Activated CD8-positive, alpha-beta T cell treated with anti-CD3 and anti-CD28 coated beads, Interleukin-2, amount 10 ng/mL, durations not matched to agents 7 days and 5 days (primary cell): ENCODE measurements around the gene LASP1NB.
"Not testable (repeated sequence)": the region's sequence is repeated elsewhere in the genome, so short reads cannot be mapped to it uniquely, and the experiment has no call there.

Experiments used
- ATAC-seq: fragments of 150-1000 bp; cut with Tn5 transposase; one replicate; pipeline ENCODE4 v1.10.0; 2021; ENCODE audit warnings: moderate library complexity
- CTCF ChIA-PET: fragments of 350-600 bp; sonication (Branson Sonifier 250); formaldehyde crosslinking; loops from one replicate; lab custom pipeline; 2021; ENCODE audit warnings: antibody characterized with exemption; lab: Charles Lee
- POLR2A ChIA-PET: fragments of 350-600 bp; sonication (Branson Sonifier 250); formaldehyde crosslinking; loops from one replicate; lab custom pipeline; 2021; ENCODE audit warnings: antibody characterized with exemption; lab: Charles Lee
- DNase-seq: peaks from one replicate; pipeline ENCODE4 v3.0.0-alpha.2; 2020
- H3K27ac Mint-ChIP-seq: one replicate; pipeline ENCODE4 v1.8.0; 2021; ENCODE audit warnings: mild to moderate bottlenecking, mixed read lengths
- H3K27me3 Mint-ChIP-seq: one replicate; pipeline ENCODE4 v1.8.0; 2021; ENCODE audit warnings: low read depth, mixed read lengths
- H3K36me3 Mint-ChIP-seq: one replicate; pipeline ENCODE4 v1.8.0; 2021; ENCODE audit warnings: low read depth, mixed read lengths
- H3K4me1 Mint-ChIP-seq: one replicate; pipeline ENCODE4 v1.8.0; 2021; ENCODE audit warnings: low read depth, mixed read lengths
- H3K4me3 Mint-ChIP-seq: one replicate; pipeline ENCODE4 v1.8.0; 2021; ENCODE audit warnings: mild to moderate bottlenecking, mixed read lengths
- H3K9me3 Mint-ChIP-seq: one replicate; pipeline ENCODE4 v1.8.0; 2022; ENCODE audit warnings: mixed read lengths; ENCODE audit not compliant: insufficient read depth

LASP1NB gene

GRCh38 chr17:38933962-38934361 is 8.5 kb downstream of the LASP1NB start:
- H3K36me3 Mint-ChIP-seq, H3K4me1 Mint-ChIP-seq, ATAC-seq, H3K27ac Mint-ChIP-seq, CTCF ChIA-PET, H3K4me3 Mint-ChIP-seq, H3K9me3 Mint-ChIP-seq, POLR2A ChIA-PET: not testable (repeated sequence)
- peaks cover 11% of the 10 kb centered on the region for H3K27me3 Mint-ChIP-seq
- peak; percentile 17 for DNase-seq

GRCh38 chr17:38939987-38940386 is 14.6 kb downstream of the LASP1NB start:
- H3K27me3 Mint-ChIP-seq = peaks cover 12% of the 10 kb centered on the region
- no peaks in the 10 kb centered on the region for H3K36me3 Mint-ChIP-seq
- CTCF ChIA-PET = no interaction called here
- POLR2A ChIA-PET = no interaction called here
- no peak for DNase-seq
- no peak overlapping the region for H3K4me3 Mint-ChIP-seq
- no peak overlapping the region for H3K27ac Mint-ChIP-seq
- no peak for ATAC-seq
- peaks cover 10% of the 10 kb centered on the region for H3K4me1 Mint-ChIP-seq
- H3K9me3 Mint-ChIP-seq = no peaks in the 10 kb centered on the region

DNA sequence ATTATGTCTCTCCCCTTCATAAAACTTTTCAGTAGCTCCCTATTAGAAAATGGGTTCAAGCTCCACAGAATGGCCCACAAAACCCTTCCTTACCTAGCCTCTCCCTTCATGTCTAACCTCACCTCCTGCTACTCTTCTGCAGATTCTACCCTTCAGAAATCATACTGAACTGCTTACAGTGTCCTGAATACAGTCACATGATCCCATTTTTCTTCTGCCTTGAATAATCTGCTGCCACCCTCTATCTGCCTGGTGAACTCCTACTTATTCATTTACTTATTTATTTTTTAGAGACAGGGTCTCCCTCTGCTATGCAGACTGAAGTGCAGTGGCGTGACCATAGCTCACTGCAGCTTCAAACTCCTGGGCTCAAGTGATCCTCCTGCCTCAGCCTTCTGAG is 15.0 kb downstream of the LASP1NB start:
- no peaks in the 10 kb centered on the region for H3K9me3 Mint-ChIP-seq
- H3K4me1 Mint-ChIP-seq = peaks cover 10% of the 10 kb centered on the region
- no peak for DNase-seq
- H3K27ac Mint-ChIP-seq = no peak overlapping the region
- ChIA-PET CTCF (interaction anchor here (1.4 kb wide), 1 partner anchor 86 kb away, joined by 3 read pairs; no protein-coding TSS in a partner anchor), POLR2A (no interaction called here)
- H3K36me3 Mint-ChIP-seq = no peaks in the 10 kb centered on the region
- peaks cover 9% of the 10 kb centered on the region for H3K27me3 Mint-ChIP-seq
- no peak overlapping the region for H3K4me3 Mint-ChIP-seq
- ATAC-seq = no peak

GRCh38 chr17:38942696-38943334 is 17.4 kb downstream of the LASP1NB start:
- ATAC-seq (no peak), DNase-seq (no peak)
- no peak overlapping the region for H3K27ac Mint-ChIP-seq
- H3K27me3 Mint-ChIP-seq = peaks cover 3% of the 10 kb centered on the region
- H3K9me3 Mint-ChIP-seq = no peaks in the 10 kb centered on the region
- ChIA-PET POLR2A (interaction anchor here (2.2 kb wide), 1 partner anchor 17 kb away, joined by 8 read pairs; the partner anchor contains the start of gene LASP1NB), CTCF (interaction anchor here (0.7 to 2.5 kb wide), 5 partner anchors 18 to 40 kb away, joined by 3 to 10 read pairs (median 3); partner anchors contain the start of gene LASP1NB)
- no peak overlapping the region for H3K4me3 Mint-ChIP-seq
- no peaks in the 10 kb centered on the region for H3K36me3 Mint-ChIP-seq
- H3K4me1 Mint-ChIP-seq = peaks cover 8% of the 10 kb centered on the region

DNA sequence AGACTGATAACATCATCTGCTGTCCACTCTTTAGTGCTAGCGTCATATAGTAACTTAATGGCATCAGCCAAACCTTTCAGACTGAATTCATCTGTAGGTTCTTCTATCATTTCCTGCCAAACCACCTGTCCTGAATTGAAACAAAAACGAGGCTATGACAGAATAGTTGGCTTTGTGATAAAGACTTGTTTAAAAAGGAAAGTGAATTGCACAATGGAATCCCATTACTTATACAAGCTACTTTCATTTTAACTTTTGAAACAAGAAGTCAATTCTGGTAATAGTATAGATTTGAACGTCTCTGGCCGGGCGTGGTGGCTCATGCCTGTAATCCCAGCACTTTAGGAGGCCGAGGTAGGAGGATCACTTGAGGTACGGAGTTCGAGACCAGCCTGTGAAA is 18.2 kb downstream of the LASP1NB start:
- peaks cover 5% of the 10 kb centered on the region for H3K27me3 Mint-ChIP-seq
- ATAC-seq (no peak), DNase-seq (no peak)
- POLR2A ChIA-PET = interaction anchor here (2.2 kb wide), 1 partner anchor 18 kb away, joined by 8 read pairs; the partner anchor contains the start of gene LASP1NB
- CTCF ChIA-PET = interaction anchor here (0.8 to 2.5 kb wide), 5 partner anchors 11 to 43 kb away, joined by 3 to 10 read pairs (median 4); partner anchors contain the start of gene LASP1NB
- no peak overlapping the region for H3K27ac Mint-ChIP-seq
- no peaks in the 10 kb centered on the region for H3K36me3 Mint-ChIP-seq
- peaks cover 8% of the 10 kb centered on the region for H3K4me1 Mint-ChIP-seq
- no peak overlapping the region for H3K4me3 Mint-ChIP-seq
- H3K9me3 Mint-ChIP-seq = no peaks in the 10 kb centered on the region

DNA sequence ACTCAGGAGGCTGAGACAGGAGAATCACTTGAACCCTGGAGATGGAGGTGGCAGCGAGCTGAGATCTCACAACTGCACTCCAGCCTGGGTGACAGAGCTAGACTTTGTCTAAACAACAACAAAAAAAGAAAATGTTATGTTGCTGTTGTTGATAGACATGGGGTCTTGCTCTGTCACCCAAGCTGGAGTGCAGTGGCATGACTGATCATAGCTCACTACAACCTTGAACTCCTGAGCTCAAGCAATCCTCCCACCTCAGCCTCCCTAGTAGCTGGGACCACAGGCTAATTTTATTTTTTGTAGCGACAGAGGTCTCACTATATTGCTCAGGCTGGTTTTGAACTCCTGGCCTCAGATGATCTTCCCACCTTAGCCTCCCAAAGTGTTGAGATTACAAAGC is 21.8 kb downstream of the LASP1NB start:
- Mint-ChIP-seq H3K36me3 (no peaks in the 10 kb centered on the region), H3K9me3 (no peaks in the 10 kb centered on the region), H3K27me3 (peaks cover 1% of the 10 kb centered on the region), H3K27ac (no peak overlapping the region), H3K4me3 (no peak overlapping the region), H3K4me1 (peaks cover 8% of the 10 kb centered on the region)
- CTCF ChIA-PET = interaction anchor here (2.7 kb wide), 1 partner anchor 36 kb away, joined by 10 read pairs; no protein-coding TSS in a partner anchor
- ATAC-seq (peak; percentile 46), DNase-seq (peak; percentile 43)
- POLR2A ChIA-PET = interaction anchor here (0.8 kb wide), 1 partner anchor 15 kb away, joined by 3 read pairs; no protein-coding TSS in a partner anchor

GRCh38 chr17:38953800-38954199 is 28.4 kb downstream of the LASP1NB start:
- H3K36me3 Mint-ChIP-seq, H3K4me1 Mint-ChIP-seq, H3K27me3 Mint-ChIP-seq, POLR2A ChIA-PET, DNase-seq, ATAC-seq, H3K9me3 Mint-ChIP-seq, CTCF ChIA-PET, H3K4me3 Mint-ChIP-seq, H3K27ac Mint-ChIP-seq: not testable (repeated sequence)

- no peak overlapping the region for H3K27ac Mint-ChIP-seq
- no peaks in the 10 kb centered on the region for H3K27me3 Mint-ChIP-seq
- ATAC-seq (no peak), DNase-seq (no peak)
- H3K4me1 Mint-ChIP-seq = peaks cover 33% of the 10 kb centered on the region
- H3K36me3 Mint-ChIP-seq = no peaks in the 10 kb centered on the region
- H3K4me3 Mint-ChIP-seq = no peak overlapping the region
- H3K9me3 Mint-ChIP-seq = no peaks in the 10 kb centered on the region
- ChIA-PET POLR2A (interaction anchor here (0.7 to 1.3 kb wide), 4 partner anchors 69 to 399 kb away, joined by 3 to 4 read pairs (median 3); partner anchors contain the start of gene LASP1), CTCF (interaction anchor here (1.1 to 1.4 kb wide), 4 partner anchors 11 to 195 kb away, joined by 3 to 11 read pairs (median 3); partner anchors contain the start of gene LASP1NB)
Observed at GRCh38 chr17:38958326-38958725, 32.9 kb downstream of the LASP1NB start.

DNA sequence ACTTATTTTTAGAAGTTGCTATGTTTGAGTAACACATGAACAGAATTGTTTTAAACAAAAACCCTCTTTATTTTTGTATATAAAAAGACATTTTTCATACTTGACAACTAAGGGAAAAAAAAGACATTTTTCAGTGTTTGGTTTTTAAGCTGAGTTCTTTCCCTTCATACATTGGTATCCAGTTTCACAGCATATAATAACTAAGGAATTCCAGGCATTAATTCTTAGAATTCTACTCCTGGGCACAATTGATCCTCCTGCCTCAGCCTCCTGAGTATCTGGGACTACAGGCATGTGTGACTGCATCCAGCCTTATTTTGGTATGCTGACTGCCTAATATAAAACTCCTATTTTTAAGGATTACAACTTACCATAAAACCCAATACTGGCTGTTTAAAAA is 33.3 kb downstream of the LASP1NB start:
- no peak overlapping the region for H3K27ac Mint-ChIP-seq
- ATAC-seq (no peak), DNase-seq (no peak)
- no peaks in the 10 kb centered on the region for H3K9me3 Mint-ChIP-seq
- POLR2A ChIA-PET = interaction anchor here (0.7 to 0.9 kb wide), 3 partner anchors 69 to 399 kb away, joined by 3 to 4 read pairs (median 3); no protein-coding TSS in a partner anchor
- CTCF ChIA-PET = interaction anchor here (1.2 to 1.5 kb wide), 4 partner anchors 24 to 206 kb away, joined by 3 to 11 read pairs (median 3); partner anchors contain the start of gene LASP1NB
- no peaks in the 10 kb centered on the region for H3K27me3 Mint-ChIP-seq
- H3K36me3 Mint-ChIP-seq = no peaks in the 10 kb centered on the region
- peaks cover 33% of the 10 kb centered on the region for H3K4me1 Mint-ChIP-seq
- H3K4me3 Mint-ChIP-seq = no peak overlapping the region

DNA sequence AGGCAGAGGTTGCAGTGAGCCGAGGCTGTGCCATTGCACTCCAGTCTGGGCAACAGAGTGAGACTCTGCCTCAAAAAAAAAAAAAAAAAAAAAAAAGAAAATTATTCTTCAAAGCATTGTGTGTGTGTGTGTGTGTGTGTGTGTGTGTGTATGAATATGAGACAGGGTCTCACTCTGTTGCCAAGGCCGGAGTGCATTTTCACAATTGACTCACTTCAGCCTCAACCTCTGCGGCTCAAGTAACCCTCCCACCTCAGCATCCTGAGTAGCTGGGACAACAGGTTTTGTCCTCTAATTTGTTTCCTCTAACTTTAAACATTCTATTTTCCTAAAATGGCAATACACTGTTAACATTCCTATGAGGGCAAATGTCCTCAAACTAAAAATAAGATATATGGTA is 34.1 kb downstream of the LASP1NB start:
- CTCF ChIA-PET = interaction anchor here (0.6 to 2.4 kb wide), 4 partner anchors 24 to 205 kb away, joined by 3 to 9 read pairs (median 4); no protein-coding TSS in a partner anchor
- POLR2A ChIA-PET = no interaction called here
- ATAC-seq (no peak), DNase-seq (no peak)
- Mint-ChIP-seq H3K9me3 (no peaks in the 10 kb centered on the region), H3K27ac (no peak overlapping the region), H3K36me3 (no peaks in the 10 kb centered on the region), H3K27me3 (no peaks in the 10 kb centered on the region), H3K4me1 (peaks cover 33% of the 10 kb centered on the region), H3K4me3 (no peak overlapping the region)

DNA sequence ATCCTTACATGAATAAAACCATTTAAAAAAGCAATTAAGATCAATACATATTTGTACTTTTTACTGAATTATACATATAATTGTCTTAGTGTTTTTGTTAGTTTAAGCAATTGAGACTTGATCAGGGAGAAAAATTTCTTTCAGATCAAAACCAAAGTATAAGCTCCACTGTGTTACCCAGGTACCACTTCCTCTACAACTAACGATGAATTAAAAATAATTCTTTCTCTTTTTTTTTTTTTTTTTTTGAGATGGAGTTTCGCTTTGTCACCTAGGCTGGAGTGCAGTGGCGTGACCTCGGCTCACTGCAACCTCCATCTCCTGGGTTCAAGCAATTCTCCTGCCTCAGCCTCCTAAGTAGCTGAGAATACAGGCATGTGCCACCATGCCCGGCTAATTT is 35.0 kb downstream of the LASP1NB start:
- POLR2A ChIA-PET = interaction anchor here (0.8 to 1.5 kb wide), 2 partner anchors 35 to 107 kb away, joined by 3 to 4 read pairs; partner anchors contain the start of genes LASP1NB and RPL23
- Mint-ChIP-seq H3K4me3 (peak overlapping the region; percentile 12), H3K36me3 (no peaks in the 10 kb centered on the region), H3K4me1 (peaks cover 34% of the 10 kb centered on the region), H3K9me3 (no peaks in the 10 kb centered on the region), H3K27me3 (no peaks in the 10 kb centered on the region), H3K27ac (peak overlapping the region; percentile 70)
- DNase-seq (no peak), ATAC-seq (peak; percentile 66)
- CTCF ChIA-PET = interaction anchor here (0.6 to 2.4 kb wide), 4 partner anchors 11 to 204 kb away, joined by 4 to 9 read pairs (median 6); no protein-coding TSS in a partner anchor
